HepG2 (cell line): Measurements from ENCODE around the gene ANKRD42. TPM values are rescaled to one million over a fixed set of nuclear protein-coding genes. Genes with fewer than 3 reads are reported as not detected.

ENCODE experiments used
- EZH2 ChIP-seq: conservative IDR thresholded peaks from 2 replicates; pipeline ENCODE4 v1.6.1; 2012; ENCODE audit warnings: mild to moderate bottlenecking, low read depth, low read length, moderate library complexity
- GTF2F1 ChIP-seq: fragments of 150-350 bp; IDR thresholded peaks from 2 replicates; pipeline ENCODE4 v1.6.1; 2014; ENCODE audit warnings: low read length
- MED1 ChIP-seq: sonication (generic); formaldehyde crosslinking; IDR thresholded peaks from 2 replicates; pipeline ENCODE4 v1.4.0; 2020; ENCODE audit warnings: missing genetic modification reagents
- NFKB2 ChIP-seq: sonication (generic); formaldehyde crosslinking; IDR thresholded peaks from 2 replicates; pipeline ENCODE4 v1.4.0; 2020; ENCODE audit warnings: missing genetic modification reagents, borderline replicate concordance
- PCBP1 ChIP-seq: fragments of 200-400 bp; formaldehyde crosslinking; IDR thresholded peaks from 2 replicates; pipeline ENCODE4 v1.6.1; 2017; ENCODE audit warnings: mild to moderate bottlenecking, low read depth, low read length, borderline replicate concordance
- THAP11 ChIP-seq: IDR thresholded peaks from 2 replicates; pipeline ENCODE4 v1.6.1; 2016; ENCODE audit warnings: missing biosample characterization, missing genetic modification reagents
- ZBED4 ChIP-seq: sonication (generic); formaldehyde crosslinking; IDR thresholded peaks from 2 replicates; pipeline ENCODE4 v1.4.0; 2020; ENCODE audit warnings: missing genetic modification reagents, borderline replicate concordance
- ZFP41 ChIP-seq: sonication (generic); formaldehyde crosslinking; IDR thresholded peaks from 2 replicates; pipeline ENCODE4 v1.4.0; 2020; ENCODE audit warnings: mild to moderate bottlenecking, missing genetic modification reagents, borderline replicate concordance
- ZNF142 ChIP-seq: sonication (generic); formaldehyde crosslinking; IDR thresholded peaks from 2 replicates; pipeline ENCODE4 v1.4.0; 2020; ENCODE audit warnings: missing genetic modification reagents
- ZNF609 ChIP-seq: sonication (generic); formaldehyde crosslinking; IDR thresholded peaks from 2 replicates; pipeline ENCODE4 v1.4.0; 2020; ENCODE audit warnings: mild to moderate bottlenecking, missing genetic modification reagents, borderline replicate concordance
- polyA plus RNA-seq, 8 experiments: library from polyadenylated mRNA; depleted of rRNA in 3 of 8; stranded (reverse) in 7 of 8; unstranded in 1 of 8; fragments of >200 nt; fragmentation: Illumina TruSeq in 4 of 8; extraction: Trizol in 4 of 8; gene quantifications; 2 replicates each; pipeline versions ENCODE4 v1.2.1 to v1.2.3, GENCODE V29; 2011 to 2016; ENCODE audit warnings: low read depth in 4 of 8, missing spikeins in 1 of 8, mixed read lengths in 1 of 8; ENCODE audit not compliant: insufficient read depth in 1 of 8
- total RNA-seq, 5 experiments: library from RNA; depleted of rRNA; stranded (reverse); fragments of >200 nt; fragmentation: Illumina TruSeq; extraction: Trizol; gene quantifications; 2 replicates each; pipeline ENCODE4 v1.2.3, GENCODE V29; 2016; ENCODE audit warnings: low read depth in 1 of 5

The ANKRD42 gene
- total and polyA plus RNA-seq, 2 of the 13 experiments (the other 11 are each of a cell fraction or from before 2014, with no cell fraction given): 2.2 to 3.7 TPM

GRCh38 chr11:83193315-83194280 is at the start of gene ANKRD42 (continued):
- peak; percentile 81; the same call in 1 of the 2 replicates for TF ChIP-seq ZNF142 (CRISPR knock-in tag)
- peak; percentile 41 for TF ChIP-seq MED1 (CRISPR knock-in tag)
- TF ChIP-seq EZH2: no peak
- no peak for TF ChIP-seq ZBED4 (CRISPR knock-in tag)
- TF ChIP-seq PCBP1: no peak
- TF ChIP-seq GTF2F1: no peak
- TF ChIP-seq ZNF609 (CRISPR knock-in tag): no peak
- peak; percentile 93 for TF ChIP-seq THAP11 (CRISPR knock-in tag)
- no peak for TF ChIP-seq ZFP41 (CRISPR knock-in tag)
- peak; percentile 44; the same call in 1 of the 2 replicates for TF ChIP-seq NFKB2
